Adipocyte (in vitro differentiated cells): Measurements from ENCODE around the gene DNAJC4.

Experiments used
- DNase-seq: peaks from one replicate; pipeline ENCODE4 v3.0.0-alpha.2; 2015; ENCODE audit warnings: low read depth
- H3K27me3 ChIP-seq: replicated peaks from 2 replicates; pipeline ENCODE4 v1.7.0; 2013; ENCODE audit warnings: mild to moderate bottlenecking, low read length, moderate library complexity; ENCODE audit not compliant: control insufficient read depth, insufficient read depth
- H3K36me3 ChIP-seq: 2 replicates; pipeline ENCODE4 v1.7.0; 2013; ENCODE audit warnings: low read length, mild to moderate bottlenecking, moderate library complexity; ENCODE audit not compliant: control insufficient read depth, insufficient read depth, severe bottlenecking
- H3K4me1 ChIP-seq: 2 replicates; pipeline ENCODE4 v1.7.0; 2013; ENCODE audit warnings: mild to moderate bottlenecking, low read length, moderate library complexity; ENCODE audit not compliant: control insufficient read depth, insufficient read depth
- H3K4me3 ChIP-seq: 2 replicates; pipeline ENCODE4 v1.7.0; 2013; ENCODE audit warnings: mild to moderate bottlenecking, low read length, moderate library complexity
- H3K9ac ChIP-seq: 2 replicates; pipeline ENCODE4 v1.7.0; 2013; ENCODE audit warnings: mild to moderate bottlenecking, low read length, moderate library complexity
- H3K9me3 ChIP-seq: 2 replicates; pipeline ENCODE4 v1.7.0; 2013; ENCODE audit warnings: mild to moderate bottlenecking, low read length, moderate library complexity; ENCODE audit not compliant: control insufficient read depth

DNAJC4 gene

GRCh38 chr11:64224891-64225607 lies 5.3 kb upstream of the DNAJC4 start:
- no peaks in the 10 kb centered on the region for H3K9me3 ChIP-seq
- H3K4me1 ChIP-seq, result peaks cover 21% of the 10 kb centered on the region
- peak; percentile 22 for DNase-seq
- peak overlapping the region; percentile 98 for H3K4me3 ChIP-seq
- H3K9ac ChIP-seq, result peak overlapping the region; percentile 97
- H3K27me3 ChIP-seq, result no peaks in the 10 kb centered on the region
- H3K36me3 ChIP-seq, result no peaks in the 10 kb centered on the region

GRCh38 chr11:64225608-64226506 lies 4.5 kb upstream of the DNAJC4 start, which contains the start of the genes NUDT22 and TRPT1:
Gene NUDT22, plus strand, starts transcription at chr11:64226274. Its CDS starts 379 bp downstream, at chr11:64226653.
Gene TRPT1, minus strand, starts transcription at chr11:64226186. Its CDS starts 326 bp downstream, at chr11:64225860.
- Histone ChIP-seq H3K9me3 (no peaks in the 10 kb centered on the region), H3K36me3 (no peaks in the 10 kb centered on the region), H3K27me3 (no peaks in the 10 kb centered on the region), H3K4me3 (peak within 1 kb of the TSS; percentile 98), H3K4me1 (peaks cover 22% of the 10 kb centered on the region), H3K9ac (peak within 1 kb of the TSS; percentile 97)
- DNase-seq, result peak; percentile 95

DNA sequence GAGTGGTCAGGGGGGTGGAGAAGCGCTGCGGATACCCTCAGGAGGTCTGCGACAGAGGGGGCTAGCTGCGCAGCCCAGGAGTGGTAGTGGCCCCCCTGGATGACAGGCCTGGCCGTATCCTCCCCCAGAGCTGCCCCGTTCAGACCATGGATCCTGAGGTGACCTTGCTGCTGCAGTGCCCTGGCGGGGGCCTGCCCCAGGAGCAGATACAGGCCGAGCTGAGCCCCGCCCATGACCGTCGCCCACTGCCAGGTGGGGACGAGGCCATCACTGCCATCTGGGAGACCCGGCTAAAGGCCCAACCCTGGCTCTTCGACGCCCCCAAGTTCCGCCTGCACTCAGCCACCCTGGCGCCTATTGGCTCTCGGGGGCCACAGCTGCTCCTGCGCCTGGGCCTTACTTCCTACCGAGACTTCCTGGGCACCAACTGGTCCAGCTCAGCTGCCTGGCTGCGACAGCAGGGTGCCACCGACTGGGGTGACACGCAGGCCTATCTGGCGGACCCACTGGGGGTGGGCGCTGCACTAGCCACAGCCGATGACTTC lies 3.8 kb upstream of the DNAJC4 start:
- DNase-seq, result no peak

DNA sequence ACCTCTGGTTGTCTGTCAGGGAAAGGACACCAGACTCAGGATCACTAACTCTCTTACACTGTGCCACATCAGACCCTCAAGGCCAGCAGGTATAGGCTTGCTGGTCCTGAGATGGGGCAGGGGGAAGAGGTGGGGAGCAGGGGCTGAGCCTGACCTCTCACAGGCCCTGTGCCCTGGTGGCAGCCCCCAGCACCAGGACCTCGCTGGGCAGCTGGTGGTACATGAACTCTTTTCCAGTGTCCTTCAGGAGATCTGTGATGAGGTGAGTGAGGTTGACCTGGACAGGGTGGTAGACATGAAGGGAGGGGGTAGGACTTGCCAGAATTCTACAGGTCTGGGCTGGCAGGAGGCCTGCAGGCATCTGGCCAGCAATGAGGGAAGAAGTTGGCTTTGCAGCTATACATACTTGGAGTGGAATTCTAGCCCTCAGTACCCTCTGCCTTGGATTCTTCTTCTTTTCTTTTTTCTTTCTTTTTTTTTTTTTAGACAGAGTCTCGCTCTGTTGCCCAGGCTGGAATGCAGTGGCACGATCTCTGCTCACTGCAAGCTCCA lies 2.9 kb upstream of the DNAJC4 start:
- peak overlapping the region; percentile 97 for H3K9ac ChIP-seq
- H3K27me3 ChIP-seq, result no peaks in the 10 kb centered on the region
- peaks cover 24% of the 10 kb centered on the region for H3K4me1 ChIP-seq
- H3K9me3 ChIP-seq, result no peaks in the 10 kb centered on the region
- no peaks in the 10 kb centered on the region for H3K36me3 ChIP-seq
- H3K4me3 ChIP-seq, result peak overlapping the region; percentile 98
- no peak for DNase-seq

More for the DNA sequence above, 3.8 kb upstream of the DNAJC4 start:
- H3K36me3 ChIP-seq, result no peaks in the 10 kb centered on the region
- peak overlapping the region; percentile 97 for H3K9ac ChIP-seq
- H3K4me1 ChIP-seq, result peaks cover 24% of the 10 kb centered on the region
- no peaks in the 10 kb centered on the region for H3K9me3 ChIP-seq
- H3K27me3 ChIP-seq, result no peaks in the 10 kb centered on the region
- peak overlapping the region; percentile 98 for H3K4me3 ChIP-seq

GRCh38 chr11:64229090-64229743 lies 1.1 kb upstream of the DNAJC4 start:
- Histone ChIP-seq H3K9ac (peak overlapping the region; percentile 90), H3K4me3 (peak overlapping the region; percentile 86), H3K4me1 (peaks cover 31% of the 10 kb centered on the region), H3K36me3 (no peaks in the 10 kb centered on the region), H3K27me3 (no peaks in the 10 kb centered on the region), H3K9me3 (no peaks in the 10 kb centered on the region)
- no peak for DNase-seq

GRCh38 chr11:64229744-64230170 lies 591 bp upstream of the DNAJC4 start:
- H3K4me3 ChIP-seq, result peak overlapping the region; percentile 86

GRCh38 chr11:64230985-64231365 lies 627 bp downstream of the DNAJC4 start:
- Histone ChIP-seq H3K27me3 (no peaks in the 10 kb centered on the region), H3K36me3 (peaks cover 2% of the 10 kb centered on the region), H3K4me1 (peaks cover 35% of the 10 kb centered on the region), H3K9me3 (no peaks in the 10 kb centered on the region), H3K4me3 (peak overlapping the region; percentile 86), H3K9ac (peak overlapping the region; percentile 90)
- no peak for DNase-seq

More at GRCh38 chr11:64229744-64230170, 591 bp upstream of the DNAJC4 start:
- Histone ChIP-seq H3K4me1 (peaks cover 31% of the 10 kb centered on the region), H3K9me3 (no peaks in the 10 kb centered on the region), H3K27me3 (no peaks in the 10 kb centered on the region), H3K9ac (peak overlapping the region; percentile 90), H3K36me3 (no peaks in the 10 kb centered on the region)
- DNase-seq, result no peak

GRCh38 chr11:64231546-64231945 lies 1.2 kb downstream of the DNAJC4 start:
- DNase-seq, result no peak
- Histone ChIP-seq H3K36me3 (peaks cover 3% of the 10 kb centered on the region), H3K27me3 (no peaks in the 10 kb centered on the region), H3K9ac (no peak overlapping the region), H3K9me3 (no peaks in the 10 kb centered on the region), H3K4me3 (no peak overlapping the region), H3K4me1 (peaks cover 35% of the 10 kb centered on the region)

DNA sequence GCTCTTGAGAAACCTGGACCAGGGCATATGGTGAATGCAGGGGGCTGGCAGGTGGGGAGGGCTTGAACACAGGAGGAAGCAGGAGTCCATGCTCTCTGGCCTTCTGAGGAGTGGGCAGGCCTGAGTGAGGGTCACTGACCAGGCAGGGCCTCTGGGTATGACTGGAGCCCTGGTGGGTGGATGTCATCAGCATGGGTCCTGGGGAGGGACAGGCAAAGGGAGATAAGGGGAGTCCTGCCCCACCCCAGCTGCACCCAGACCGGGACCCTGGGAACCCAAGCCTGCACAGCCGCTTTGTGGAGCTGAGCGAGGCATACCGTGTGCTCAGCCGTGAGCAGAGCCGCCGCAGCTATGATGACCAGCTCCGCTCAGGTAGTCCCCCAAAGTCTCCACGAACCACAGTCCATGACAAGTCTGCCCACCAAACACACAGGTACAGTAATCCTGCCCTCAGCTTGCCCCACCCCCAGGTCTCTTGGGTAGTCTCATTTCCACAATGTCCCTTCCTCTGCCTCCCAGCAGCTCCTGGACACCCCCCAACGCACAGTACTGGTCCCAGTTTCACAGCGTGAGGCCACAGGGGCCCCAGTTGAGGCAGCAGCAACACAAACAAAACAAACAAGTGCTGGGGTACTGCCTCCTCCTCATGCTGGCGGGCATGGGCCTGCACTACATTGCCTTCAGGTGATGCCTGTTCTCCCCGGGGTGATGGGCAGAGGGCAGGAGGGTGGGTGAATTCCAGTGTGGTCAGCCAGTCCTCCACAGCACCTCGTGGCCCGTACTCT lies 2.0 kb downstream of the DNAJC4 start:
- Histone ChIP-seq H3K9me3 (no peaks in the 10 kb centered on the region), H3K4me3 (no peak overlapping the region)
- no peak for DNase-seq

DNA sequence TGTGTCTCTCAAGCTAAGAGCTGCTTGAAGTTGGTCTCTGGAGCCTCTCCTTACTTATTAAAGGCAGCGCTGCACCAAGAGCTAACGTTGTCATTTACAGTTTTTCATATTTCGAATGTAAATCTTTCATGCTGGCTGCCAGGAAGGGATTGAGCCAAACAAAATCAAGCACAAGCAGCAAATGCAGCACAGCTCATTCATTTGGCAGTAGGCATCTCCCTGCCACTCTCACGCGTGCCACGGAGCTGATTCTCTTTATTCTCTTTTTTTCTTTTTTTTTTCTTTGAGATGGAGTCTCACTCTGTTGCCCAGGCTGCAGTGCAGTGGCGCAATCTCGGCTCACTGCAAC lies 2.6 kb downstream of the DNAJC4 start:
- H3K36me3 ChIP-seq, result peaks cover 9% of the 10 kb centered on the region
- no peaks in the 10 kb centered on the region for H3K27me3 ChIP-seq
- H3K4me1 ChIP-seq, result peaks cover 24% of the 10 kb centered on the region
- H3K9ac ChIP-seq, result no peak overlapping the region
- no peak overlapping the region for H3K4me3 ChIP-seq
- no peaks in the 10 kb centered on the region for H3K9me3 ChIP-seq
- DNase-seq, result no peak

More for the DNA sequence above, 2.0 kb downstream of the DNAJC4 start:
- Histone ChIP-seq H3K27me3 (no peaks in the 10 kb centered on the region), H3K36me3 (peaks cover 3% of the 10 kb centered on the region), H3K4me1 (peaks cover 27% of the 10 kb centered on the region), H3K9ac (no peak overlapping the region)
